OCI-M2 (cell line): ENCODE measurements around the gene WIPF3.
"Not testable (repeated sequence)": the region's sequence is repeated elsewhere in the genome, so short reads cannot be mapped to it uniquely, and the experiment has no call there.

Experiments
- DNase-seq: peaks from one replicate; lab custom pipeline; 2025; ENCODE audit not compliant: unreplicated experiment; lab: John Stamatoyannopoulos, UW

The WIPF3 gene

DNA sequence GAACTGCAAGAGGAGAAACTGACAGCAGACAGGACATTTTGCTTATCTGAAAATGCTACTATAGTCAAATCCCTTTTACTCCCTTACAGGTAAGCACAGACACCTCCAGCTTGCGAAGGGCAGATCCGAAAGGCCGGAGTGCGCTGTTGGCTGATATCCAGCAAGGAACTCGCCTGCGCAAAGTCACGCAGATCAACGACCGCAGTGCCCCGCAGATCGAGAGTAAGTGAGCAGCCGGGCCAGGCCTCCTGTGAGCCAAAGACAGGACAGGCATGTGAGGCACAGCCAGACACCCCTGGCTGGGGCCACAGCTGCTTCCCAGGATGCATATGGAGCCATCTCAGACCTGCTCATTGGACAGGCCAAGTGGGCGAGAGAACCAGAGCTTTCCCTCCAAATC lies 69.4 kb downstream of the WIPF3 start:
- DNase-seq: no peak

DNA sequence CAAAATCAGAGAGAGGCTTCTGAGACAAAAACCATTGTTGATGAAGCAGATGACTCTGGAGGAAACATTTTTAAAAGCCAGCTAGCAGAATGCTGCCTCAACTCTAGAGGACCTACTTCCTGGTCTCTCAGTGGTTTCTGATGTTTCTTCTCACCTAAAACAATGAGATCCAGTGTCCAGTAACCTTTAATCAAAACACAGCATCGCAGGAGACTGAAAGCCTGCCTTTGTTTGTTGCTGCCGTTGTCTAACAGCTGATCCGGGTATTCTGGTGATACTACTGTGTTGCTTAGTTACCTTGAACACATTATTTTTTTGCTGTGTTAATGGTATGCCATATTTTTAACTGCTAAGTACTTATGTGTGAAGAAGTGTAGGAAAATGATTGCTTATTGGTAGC lies 70.9 kb downstream of the WIPF3 start:
- no peak for DNase-seq

DNA sequence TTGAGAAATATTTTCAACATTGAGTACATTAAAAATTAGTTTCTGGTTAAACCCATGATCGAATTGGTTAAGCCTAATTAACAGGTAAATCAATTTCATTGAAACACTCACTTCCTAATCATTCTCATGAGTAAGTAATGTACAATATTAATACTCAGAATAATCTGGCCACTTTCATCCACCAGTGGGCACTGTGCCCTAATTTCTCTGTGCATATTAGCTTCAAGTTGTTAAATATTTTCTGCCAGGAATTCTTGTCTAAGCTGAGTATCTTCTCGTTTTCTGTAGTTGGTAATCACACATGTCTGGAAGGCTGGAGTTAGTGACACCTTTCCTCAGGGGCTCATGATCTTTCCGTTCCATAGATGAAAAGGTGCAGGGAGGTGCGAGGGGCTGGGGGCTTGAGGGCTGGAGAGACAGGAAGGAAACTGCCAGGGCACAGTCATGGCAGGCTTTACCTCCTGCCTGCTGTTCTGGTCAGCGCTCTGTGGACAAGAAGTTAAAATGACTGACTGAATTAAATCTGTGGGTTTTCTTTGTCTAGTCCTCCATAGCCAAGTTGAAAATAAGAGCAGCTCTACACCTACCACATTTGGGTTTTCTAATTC lies 71.9 kb downstream of the WIPF3 start:
- DNase-seq: peak; percentile 5

DNA sequence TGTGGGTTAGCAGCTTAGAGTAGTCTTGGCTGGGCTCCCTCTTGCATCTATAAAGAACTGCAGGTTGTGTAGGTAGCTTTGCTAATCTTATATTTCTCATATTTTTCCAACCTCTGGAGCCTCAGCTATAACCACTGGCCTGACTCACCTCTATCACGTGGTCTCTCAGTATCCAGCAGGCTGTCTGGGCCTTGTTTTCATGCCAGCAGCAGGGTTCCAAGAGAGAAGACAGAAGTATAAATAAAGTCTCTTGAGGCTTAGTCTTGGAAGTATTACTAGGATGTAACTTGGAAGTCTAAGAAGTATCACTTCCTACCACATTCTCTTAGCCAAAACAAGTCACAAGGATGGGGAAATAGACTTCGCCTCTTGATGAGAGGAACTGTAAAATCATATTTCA lies 73.3 kb downstream of the WIPF3 start:
- no peak for DNase-seq

DNA sequence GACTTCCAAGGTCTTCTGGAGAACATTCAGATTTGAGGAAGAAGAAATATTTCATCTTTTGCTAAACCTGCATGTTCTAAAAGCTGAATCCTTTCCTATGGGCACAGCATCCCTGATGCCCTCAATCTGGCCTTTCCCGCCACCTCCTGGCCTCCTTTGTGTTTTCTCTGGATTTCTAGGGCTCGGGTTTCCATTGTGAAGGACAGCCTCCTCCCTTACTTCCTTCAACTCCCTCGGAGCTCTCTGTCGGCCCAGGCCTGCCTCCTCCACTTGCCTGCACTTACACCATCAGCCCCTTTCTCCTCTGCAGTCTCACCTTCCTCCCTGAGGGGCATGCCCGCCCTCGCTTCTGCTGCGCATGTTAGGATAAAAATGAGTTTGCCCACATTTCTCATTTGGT lies 75.4 kb downstream of the WIPF3 start:
- no peak for DNase-seq

DNA sequence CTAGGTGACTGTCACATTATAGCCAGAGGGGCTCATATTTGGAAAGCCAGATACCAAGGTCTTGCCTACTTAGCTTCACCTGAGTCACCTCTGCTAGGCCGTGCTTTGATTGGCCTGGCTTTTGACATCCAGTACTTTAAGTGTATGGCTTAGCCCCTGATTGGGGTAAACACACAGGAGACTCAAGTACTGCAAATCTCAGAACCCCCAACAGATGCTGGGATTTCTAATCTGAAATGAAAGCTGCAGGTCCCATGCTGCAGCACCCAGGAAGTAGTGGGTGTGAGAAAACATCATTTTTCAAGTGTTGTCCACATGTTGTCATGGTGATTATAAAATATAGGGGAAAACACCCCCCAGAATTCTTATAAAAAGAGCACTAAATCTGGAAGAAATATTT lies 76.2 kb downstream of the WIPF3 start:
- no peak for DNase-seq

DNA sequence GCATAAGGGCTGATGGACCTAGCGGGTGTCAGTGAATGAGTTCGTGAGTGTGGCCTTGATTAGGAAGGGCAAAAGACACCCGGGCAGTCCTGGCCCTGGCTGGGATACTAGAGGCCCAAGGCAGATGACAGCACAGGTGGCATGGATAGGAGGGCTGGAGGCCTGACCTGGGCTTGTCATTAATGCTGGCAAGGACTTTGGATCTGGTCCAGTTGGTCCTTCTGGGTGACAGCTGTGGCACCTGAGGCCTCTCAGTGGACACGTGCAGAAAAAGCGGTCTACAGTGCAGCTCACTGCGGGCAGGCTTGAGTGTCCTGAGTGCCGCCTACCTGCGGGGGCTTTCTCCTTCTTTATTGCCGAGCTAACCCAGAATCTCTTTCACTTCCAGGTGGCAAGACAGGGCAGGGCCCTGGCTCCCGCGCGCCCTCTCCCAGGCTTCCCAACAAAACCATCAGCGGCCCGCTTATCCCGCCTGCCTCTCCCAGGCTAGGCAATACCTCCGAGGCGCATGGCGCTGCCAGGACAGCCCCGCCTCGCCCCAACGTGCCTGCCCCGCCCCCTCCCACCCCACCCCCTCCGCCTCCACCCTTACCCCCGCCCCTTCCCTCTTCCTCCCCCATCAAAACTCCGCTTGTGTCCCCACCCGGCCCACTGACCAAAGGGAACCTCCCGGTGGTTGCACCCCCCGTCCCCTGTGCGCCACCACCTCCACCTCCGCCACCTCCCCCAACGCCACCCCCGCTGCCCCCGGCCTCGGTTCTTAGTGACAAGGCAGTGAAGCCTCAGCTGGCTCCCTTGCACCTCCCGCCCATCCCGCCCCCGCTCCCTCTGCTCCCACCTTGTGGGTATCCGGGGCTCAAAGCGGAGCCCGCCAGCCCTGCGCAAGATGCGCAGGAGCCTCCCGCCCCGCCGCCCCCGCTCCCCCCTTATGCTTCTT lies 77.4 kb downstream of the WIPF3 start:
- DNase-seq: no peak

DNA sequence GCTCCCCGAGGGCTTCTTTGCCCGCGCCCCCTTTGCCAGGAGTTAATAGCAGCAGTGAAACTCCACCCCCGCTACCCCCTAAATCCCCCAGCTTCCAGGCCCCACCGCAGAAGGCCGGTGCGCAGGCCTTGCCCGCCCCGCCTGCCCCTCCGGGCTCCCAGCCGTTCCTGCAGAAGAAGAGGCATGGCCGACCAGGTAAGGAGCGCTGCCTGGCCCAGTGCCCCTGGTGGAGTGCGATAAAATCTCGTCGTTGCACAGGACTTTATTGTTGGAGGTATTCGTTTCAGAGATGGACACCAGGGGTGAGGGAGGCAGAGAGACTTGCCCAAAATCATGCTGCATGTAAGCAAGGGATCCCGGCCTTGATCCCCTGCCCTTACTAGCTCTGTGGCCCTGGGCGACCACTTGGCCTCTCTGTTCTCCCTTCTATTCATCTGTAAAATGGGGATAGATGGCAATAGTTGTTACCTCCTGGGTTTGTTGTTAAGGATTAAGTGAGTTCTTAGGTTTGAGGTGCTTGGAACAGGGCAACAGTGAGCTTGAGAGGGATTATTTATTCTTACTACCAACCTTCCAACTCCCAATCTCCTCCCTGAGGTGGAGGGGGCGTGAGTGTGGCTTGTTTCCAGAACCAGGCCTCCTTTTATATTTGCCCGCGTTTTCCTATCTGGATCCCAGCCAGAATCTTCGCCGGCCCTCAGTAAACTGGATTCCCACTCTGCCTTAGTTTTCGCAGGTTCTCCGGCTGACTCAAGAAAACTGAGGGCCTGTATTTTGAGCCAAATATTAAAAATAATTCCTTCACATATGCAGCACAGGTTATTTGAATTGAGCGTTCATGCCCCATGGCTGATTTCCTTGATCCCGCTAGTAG lies 78.3 kb downstream of the WIPF3 start:
- DNase-seq: no peak

DNA sequence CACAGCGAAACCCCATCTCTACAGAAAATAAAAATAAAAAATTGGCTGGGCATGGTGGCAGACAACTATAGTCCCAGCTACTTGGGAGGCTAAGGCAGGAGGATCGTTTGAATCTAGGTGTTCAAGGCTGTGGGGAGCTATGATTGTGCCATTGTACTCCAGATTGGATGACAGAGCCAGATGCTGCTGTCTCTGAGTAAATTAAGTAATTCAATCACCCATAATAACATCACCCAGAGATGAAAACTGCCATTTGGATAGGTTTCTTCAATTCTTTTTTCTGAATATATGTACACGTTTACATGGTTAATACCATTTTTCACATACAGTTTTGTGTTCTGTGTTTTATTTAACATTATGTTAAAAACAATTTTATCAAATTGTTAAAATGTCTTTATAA lies 79.3 kb downstream of the WIPF3 start:
- DNase-seq: no peak

DNA sequence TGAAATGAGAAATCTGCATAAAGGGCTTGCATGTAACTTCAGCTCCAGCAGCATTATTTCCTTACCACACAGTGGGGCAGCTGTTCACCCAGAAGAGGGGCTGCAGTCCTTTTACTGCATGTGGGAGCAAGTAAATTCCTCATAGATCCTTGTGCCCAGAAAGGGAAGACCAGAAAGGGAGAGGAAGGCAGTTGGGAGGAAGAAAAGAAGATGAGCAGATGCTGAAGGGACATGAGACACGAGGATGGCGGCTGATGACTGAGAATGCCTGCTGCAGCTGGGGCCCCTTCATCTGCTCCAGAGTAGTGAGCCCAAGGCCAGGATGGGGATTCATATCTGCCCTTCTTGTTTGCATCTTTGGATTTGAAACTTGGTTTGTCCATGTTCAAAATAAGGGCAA lies 80.5 kb downstream of the WIPF3 start:
- no peak for DNase-seq

DNA sequence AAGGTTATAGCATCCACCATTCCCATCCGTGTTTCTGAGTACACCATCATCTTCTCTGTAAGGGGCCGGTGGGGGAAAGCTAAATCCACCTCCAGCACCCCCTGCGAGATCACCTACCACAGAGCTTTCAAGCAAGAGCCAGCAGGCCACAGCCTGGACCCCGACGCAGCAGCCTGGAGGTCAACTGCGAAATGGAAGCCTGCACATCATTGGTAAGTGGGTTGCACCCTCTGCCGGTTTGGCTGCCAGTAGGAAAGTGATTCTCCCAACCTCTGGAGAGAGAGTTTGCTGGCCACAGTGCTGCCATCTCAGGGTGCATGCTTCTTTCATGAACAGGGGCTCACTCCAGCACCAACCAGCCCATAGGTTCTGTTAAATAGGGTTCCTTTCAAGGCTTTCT lies 81.7 kb downstream of the WIPF3 start:
- DNase-seq: no peak

DNA sequence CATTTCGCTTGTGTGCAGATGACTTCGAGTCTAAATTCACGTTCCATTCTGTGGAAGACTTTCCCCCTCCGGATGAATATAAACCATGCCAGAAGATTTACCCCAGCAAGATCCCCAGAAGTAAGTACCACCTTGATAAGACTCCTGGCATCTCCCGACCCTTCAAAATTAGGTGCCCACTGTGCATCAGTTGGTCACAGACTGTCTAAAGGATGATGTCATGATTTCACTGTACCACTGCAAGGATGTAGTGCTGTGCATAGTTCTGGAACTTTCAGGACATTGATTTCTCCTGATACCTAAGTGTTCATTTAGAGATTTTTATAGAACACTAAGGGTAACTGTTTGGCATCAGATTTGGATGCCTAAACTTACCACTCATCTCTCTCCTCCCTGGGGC lies 83.0 kb downstream of the WIPF3 start:
- DNase-seq: no peak

DNA sequence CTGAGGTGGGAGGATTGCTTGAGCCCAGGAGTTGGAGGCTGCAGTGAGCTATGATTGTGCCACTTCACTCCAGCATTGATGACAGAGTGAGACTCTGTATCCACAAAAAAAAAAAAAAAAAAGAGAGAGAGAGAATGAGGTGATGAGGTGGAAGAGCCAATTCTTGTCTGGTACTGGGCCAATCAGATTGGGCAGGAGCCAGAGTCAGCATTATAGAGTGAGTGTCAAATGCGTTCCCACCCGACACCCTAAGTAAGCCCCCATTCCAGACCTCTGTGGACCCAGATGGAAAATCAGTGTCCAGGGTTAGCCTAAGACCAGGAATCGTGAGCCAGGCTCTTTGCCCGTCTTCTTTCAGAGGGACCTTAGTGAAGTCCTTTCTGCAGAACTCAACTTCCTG lies 83.9 kb downstream of the WIPF3 start:
- no peak for DNase-seq

DNA sequence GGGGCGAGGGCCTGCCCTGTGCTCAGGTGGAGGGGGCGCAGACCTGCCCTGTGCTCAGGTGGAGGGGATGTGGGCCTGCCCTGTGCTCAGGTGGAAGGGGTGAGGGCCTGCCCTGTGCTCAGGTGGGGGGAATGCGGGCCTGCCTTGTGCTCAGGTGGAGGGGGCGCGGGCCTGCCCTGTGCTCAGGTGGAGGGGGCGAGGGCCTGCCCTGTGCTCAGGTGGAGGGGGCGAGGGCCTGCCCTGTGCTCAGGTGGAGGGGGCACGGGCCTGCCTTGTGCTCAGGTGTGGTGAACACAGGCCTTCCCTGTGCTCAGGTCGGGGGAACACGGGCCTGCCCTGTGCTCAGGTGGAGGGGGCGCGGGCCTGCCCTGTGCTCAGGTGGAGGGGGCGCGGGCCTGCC lies 84.5 kb downstream of the WIPF3 start:
- DNase-seq: not testable (repeated sequence)

DNA sequence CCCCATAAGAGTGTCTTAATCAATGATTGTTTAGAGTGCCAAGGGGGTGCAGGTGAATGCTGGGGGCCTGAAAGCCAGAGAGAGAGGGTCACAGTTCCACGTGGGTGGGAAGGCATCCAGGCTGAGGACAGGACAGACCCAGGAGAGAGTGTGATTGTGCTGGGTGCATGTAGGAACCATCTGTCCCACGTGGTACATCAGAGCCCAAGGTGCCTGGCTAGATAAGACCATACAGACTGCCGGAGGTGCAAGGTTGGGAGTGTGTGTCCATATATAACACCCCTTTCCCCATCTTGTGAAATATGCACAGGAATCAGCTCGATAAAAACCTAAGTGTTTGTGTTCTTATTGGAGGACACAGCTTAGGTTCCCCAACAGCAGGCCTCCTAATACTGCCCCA lies 85.5 kb downstream of the WIPF3 start:
- DNase-seq: no peak

DNA sequence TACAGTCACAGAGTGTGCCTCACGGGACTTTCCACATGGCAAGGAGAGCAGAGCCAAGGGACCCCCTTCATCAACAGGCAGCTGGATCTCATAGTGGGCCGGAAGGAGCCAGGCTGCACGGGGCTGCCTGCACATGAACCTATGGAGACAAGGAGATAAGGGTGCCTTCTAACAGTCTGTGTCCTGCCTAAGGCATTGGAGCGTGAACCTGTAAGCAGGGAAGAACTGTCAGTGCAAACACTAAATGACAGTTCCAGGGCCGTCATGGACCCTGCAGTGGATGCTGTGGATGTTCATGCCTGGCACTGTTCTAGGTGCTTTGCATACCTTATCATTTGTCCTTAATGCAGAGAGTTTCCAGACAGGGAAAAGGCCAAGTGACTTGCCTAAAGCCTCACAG lies 85.9 kb downstream of the WIPF3 start:
- DNase-seq: no peak

DNA sequence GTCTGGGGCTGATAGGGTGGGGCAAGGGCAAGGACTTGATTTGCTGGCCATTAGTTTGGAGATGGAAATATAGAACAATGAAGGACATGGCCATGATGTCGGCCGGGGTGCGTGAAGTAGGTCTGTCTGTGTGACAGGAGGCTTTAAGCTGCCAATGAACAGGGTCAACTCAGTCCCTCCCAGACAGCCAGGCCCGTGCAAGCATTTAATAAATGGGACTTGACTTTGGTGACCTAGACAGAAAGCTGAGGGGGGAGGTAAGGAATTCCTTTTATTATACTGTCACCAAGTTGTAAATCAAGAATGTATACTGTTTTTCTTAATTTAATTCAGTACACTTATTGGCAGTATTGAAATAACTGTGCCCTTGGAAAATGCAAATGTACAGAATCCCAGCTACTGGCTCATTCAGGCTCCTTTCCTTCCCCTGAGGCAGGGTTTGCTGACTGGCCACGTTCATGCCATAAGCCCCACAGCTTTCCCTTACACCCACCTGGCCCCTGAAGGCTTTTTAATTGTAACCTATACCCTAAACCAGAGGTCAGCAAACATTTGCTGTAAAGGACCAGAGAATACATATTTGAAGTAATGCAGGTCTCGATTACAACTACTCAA lies 87.2 kb downstream of the WIPF3 start:
- DNase-seq: no peak

DNA sequence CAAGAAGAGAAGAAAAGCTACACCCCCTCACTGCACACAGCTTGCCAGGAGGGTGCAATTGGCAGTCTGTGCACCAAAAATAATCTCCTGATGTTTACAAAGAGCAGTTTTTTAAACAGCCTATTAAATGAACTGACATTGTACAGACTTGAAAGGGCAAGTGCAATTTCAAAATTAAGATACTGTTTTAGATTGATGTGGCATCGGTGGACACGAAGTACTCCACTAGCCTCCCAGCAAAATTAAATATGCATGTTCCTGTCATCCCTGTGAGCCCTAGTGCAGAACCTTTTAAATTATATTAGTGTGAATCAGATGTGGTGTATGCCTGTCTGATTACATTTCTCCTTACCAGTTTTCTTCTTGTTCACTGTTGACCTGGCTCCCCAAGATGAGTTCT lies 87.9 kb downstream of the WIPF3 start:
- no peak for DNase-seq

DNA sequence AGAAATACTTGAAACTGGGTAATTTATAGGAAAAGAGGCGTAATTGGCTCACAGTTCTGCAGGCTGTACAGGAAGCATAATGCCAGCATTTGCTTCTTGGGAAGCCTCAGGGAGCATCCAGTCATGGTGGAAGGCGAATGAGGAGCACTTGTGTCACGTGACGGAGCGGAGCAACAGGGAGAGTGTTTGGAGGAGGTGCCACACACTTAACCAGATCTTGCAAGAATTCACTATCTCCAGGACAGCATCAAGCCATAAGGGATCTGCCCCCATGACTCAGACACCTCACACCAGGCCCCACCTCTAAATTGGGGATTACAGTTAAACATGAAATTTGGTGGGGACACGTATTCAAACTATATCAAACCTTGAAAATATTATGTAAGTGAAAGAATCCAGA lies 89.3 kb downstream of the WIPF3 start:
- no peak for DNase-seq

DNA sequence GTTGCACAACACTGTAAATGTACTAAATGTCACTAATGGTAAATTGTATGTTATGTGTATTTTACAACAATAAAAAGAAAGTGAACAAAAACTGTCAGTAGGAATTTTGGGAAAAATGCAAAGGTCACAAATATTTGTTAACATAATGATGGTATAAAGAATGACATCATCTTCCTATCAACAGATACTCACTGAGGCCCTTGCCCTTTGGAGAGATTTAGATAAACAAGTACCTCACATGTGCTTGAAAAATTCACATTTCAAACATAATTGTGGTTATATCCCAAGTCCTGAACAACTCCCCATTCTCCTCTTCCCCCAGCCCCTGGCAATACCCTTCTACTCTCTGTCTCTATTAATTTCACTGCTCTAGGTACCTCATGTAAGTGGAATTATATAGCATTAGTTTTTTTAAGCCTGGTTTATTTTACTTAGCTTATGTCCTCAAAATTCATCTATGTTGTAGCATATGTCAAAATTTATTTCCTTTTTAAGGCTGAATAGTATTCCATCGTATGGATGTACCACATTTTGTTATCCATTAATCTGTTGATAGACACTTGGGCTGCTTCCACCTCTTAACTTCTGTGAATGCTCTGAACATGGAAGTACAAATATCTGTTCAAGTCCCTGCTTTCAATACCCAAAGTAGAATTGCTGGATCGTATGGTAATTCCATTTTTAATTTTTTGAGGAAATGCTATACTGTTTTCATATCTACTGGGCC lies 90.5 kb downstream of the WIPF3 start:
- DNase-seq: no peak

DNA sequence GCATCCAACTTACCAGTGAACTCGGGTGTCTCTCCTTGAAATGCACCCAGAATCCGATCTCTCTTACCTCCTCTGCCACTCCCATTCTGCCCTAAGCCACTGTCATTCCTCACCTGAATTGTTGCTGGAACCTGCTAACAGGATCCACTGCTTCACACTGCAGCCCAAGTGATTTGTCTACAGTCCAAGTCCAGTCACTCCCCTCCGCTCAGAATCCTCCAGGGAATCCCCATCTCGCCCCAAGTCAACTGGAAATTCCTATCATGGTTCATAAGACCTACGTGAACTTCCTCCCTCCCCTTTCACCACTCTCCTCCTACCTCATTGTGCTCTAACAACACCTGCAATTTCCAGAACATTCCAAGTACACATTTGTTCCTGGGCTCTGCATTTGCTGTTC lies 92.0 kb downstream of the WIPF3 start:
- no peak for DNase-seq
